ENCODE data around the gene SEPTIN5. TPM values are rescaled to one million over a fixed set of nuclear protein-coding genes. Genes with fewer than 3 reads are reported as not detected.

SEPTIN5 gene
- total and polyA plus RNA-seq, 7 donors: 1.2 to 26.0 (median 6.2) TPM

- Histone ChIP-seq H3K36me3 (no peaks in the 10 kb centered on the region), H3K27ac (no peak overlapping the region), H3K27me3 (peaks cover 0 to 11% (median 0%) of the 10 kb centered on the region in 3 donors), H3K9me3 (no peaks in the 10 kb centered on the region), H3K4me3 (no peak overlapping the region), H3K4me1 (no peaks in the 10 kb centered on the region)
- intact Hi-C loops (cut with DNase I): no loop called here
- no peak for DNase-seq
- 41 to 67% methylated on average over 16 of the region's 16 CpGs for WGBS, 2 donors
- TF ChIP-seq EP300 (IDR thresholded peaks at IDR 0.05): no peak
- TF ChIP-seq POLR2AphosphoS5 (IDR thresholded peaks at IDR 0.05): no peak
- no peak for TF ChIP-seq CTCF (IDR thresholded peaks at IDR 0.05)
- TF ChIP-seq POLR2A (IDR thresholded peaks at IDR 0.05): no peak
Measured at GRCh38 chr22:19739448-19739895, 25.2 kb downstream of the SEPTIN5 start.

GRCh38 chr22:19739911-19740449 lies 25.7 kb downstream of the SEPTIN5 start:
- Histone ChIP-seq H3K4me1 (no peaks in the 10 kb centered on the region), H3K4me3 (no peak overlapping the region), H3K36me3 (no peaks in the 10 kb centered on the region), H3K27ac (no peak overlapping the region), H3K27me3 (peaks cover 0 to 11% (median 0%) of the 10 kb centered on the region in 3 donors), H3K9me3 (no peaks in the 10 kb centered on the region)
- WGBS, 2 donors: 81 to 91% methylated on average over 7 of the region's 7 CpGs
- TF ChIP-seq POLR2AphosphoS5 (IDR thresholded peaks at IDR 0.05): no peak
- no peak for TF ChIP-seq EP300 (IDR thresholded peaks at IDR 0.05)
- no peak for TF ChIP-seq POLR2A (IDR thresholded peaks at IDR 0.05)
- no peak for TF ChIP-seq CTCF (IDR thresholded peaks at IDR 0.05)
- no peak for DNase-seq
- intact Hi-C loops (cut with DNase I): no loop called here

- H3K36me3 ChIP-seq: no peaks in the 10 kb centered on the region
- no peak overlapping the region for H3K27ac ChIP-seq
- H3K4me1 ChIP-seq: no peaks in the 10 kb centered on the region
- WGBS, 2 donors: 86 to 92% methylated on average over 15 of the region's 15 CpGs
- TF ChIP-seq CTCF (IDR thresholded peaks at IDR 0.05) (no peak), EP300 (IDR thresholded peaks at IDR 0.05) (no peak), POLR2AphosphoS5 (IDR thresholded peaks at IDR 0.05) (no peak), POLR2A (IDR thresholded peaks at IDR 0.05) (no peak)
- DNase-seq: no peak
- H3K27me3 ChIP-seq: peaks cover 0 to 11% (median 0%) of the 10 kb centered on the region in 3 donors
- H3K9me3 ChIP-seq: no peaks in the 10 kb centered on the region
- intact Hi-C loops (cut with DNase I): no loop called here
- no peak overlapping the region for H3K4me3 ChIP-seq
Measured at GRCh38 chr22:19740586-19740985, 26.3 kb downstream of the SEPTIN5 start.

GRCh38 chr22:19741053-19741452 lies 26.8 kb downstream of the SEPTIN5 start:
- Histone ChIP-seq H3K4me3 (no peak overlapping the region), H3K36me3 (no peaks in the 10 kb centered on the region), H3K27ac (no peak overlapping the region), H3K27me3 (peaks cover 0 to 11% (median 0%) of the 10 kb centered on the region in 3 donors), H3K4me1 (no peaks in the 10 kb centered on the region), H3K9me3 (no peaks in the 10 kb centered on the region)
- no peak for DNase-seq
- intact Hi-C loops (cut with DNase I): no loop called here
- WGBS, 2 donors: 86 to 92% methylated on average over 7 of the region's 7 CpGs
- TF ChIP-seq POLR2AphosphoS5 (IDR thresholded peaks at IDR 0.05): no peak
- no peak for TF ChIP-seq CTCF (IDR thresholded peaks at IDR 0.05)
- TF ChIP-seq EP300 (IDR thresholded peaks at IDR 0.05): no peak
- TF ChIP-seq POLR2A (IDR thresholded peaks at IDR 0.05): no peak

Data from sigmoid colon (tissue), 7 donors.